ENCODE measurements around the gene PSMG2.

PSMG2 gene

GRCh38 chr18:12721495-12722275, 18.8 kb downstream of the PSMG2 start:
- H3K4me3 ChIP-seq (ENCODE audit: low read depth, low read length), result no peak overlapping the region
- no peak for TF ChIP-seq CTCF (IDR thresholded peaks at IDR 0.05; ENCODE audit: low read depth, low read length)
- no peak for DNase-seq (ENCODE audit: low read depth, low spot score)
- in situ Hi-C loops (cut with HindIII; ENCODE audit: low sequenced_read_pairs), result no loop called here

GRCh38 chr18:12722731-12723130, 19.9 kb downstream of the PSMG2 start:
- no peak for DNase-seq (ENCODE audit: low read depth, low spot score)
- in situ Hi-C loops (cut with HindIII; ENCODE audit: low sequenced_read_pairs), result no loop called here
- no peak overlapping the region for H3K4me3 ChIP-seq (ENCODE audit: low read depth, low read length)
- TF ChIP-seq CTCF (IDR thresholded peaks at IDR 0.05; ENCODE audit: low read depth, low read length), result no peak

- in situ Hi-C loops (cut with HindIII; ENCODE audit: low sequenced_read_pairs), result no loop called here
- no peak for DNase-seq (ENCODE audit: low read depth, low spot score)
- no peak overlapping the region for H3K4me3 ChIP-seq (ENCODE audit: low read depth, low read length)
- TF ChIP-seq CTCF (IDR thresholded peaks at IDR 0.05; ENCODE audit: low read depth, low read length), result no peak
These were observed 23.5 kb downstream of the PSMG2 start for GRCh38 chr18:12726331-12726730.

GRCh38 chr18:12726774-12727550, 24.1 kb downstream of the PSMG2 start:
- in situ Hi-C loops (cut with HindIII; ENCODE audit: low sequenced_read_pairs), result no loop called here
- H3K4me3 ChIP-seq (ENCODE audit: low read depth, low read length), result no peak overlapping the region
- peak; percentile 74 for DNase-seq (ENCODE audit: low read depth, low spot score)
- TF ChIP-seq CTCF (IDR thresholded peaks at IDR 0.05; ENCODE audit: low read depth, low read length), result peak; percentile 87

GRCh38 chr18:12737243-12737902, 34.5 kb downstream of the PSMG2 start:
- TF ChIP-seq CTCF (IDR thresholded peaks at IDR 0.05; ENCODE audit: low read depth, low read length), result no peak
- no peak overlapping the region for H3K4me3 ChIP-seq (ENCODE audit: low read depth, low read length)
- in situ Hi-C loops (cut with HindIII; ENCODE audit: low sequenced_read_pairs), result no loop called here
- DNase-seq (ENCODE audit: low read depth, low spot score), result no peak

GRCh38 chr18:12741351-12741750, 38.5 kb downstream of the PSMG2 start:
- TF ChIP-seq CTCF (IDR thresholded peaks at IDR 0.05; ENCODE audit: low read depth, low read length), result no peak
- in situ Hi-C loops (cut with HindIII; ENCODE audit: low sequenced_read_pairs), result no loop called here
- H3K4me3 ChIP-seq (ENCODE audit: low read depth, low read length), result no peak overlapping the region
- DNase-seq (ENCODE audit: low read depth, low spot score), result peak; percentile 25
